Choroid plexus epithelial cell (primary cell): ENCODE results near the gene NAV1.
"Not testable (repeated sequence)": the region's sequence is repeated elsewhere in the genome, so short reads cannot be mapped to it uniquely, and the experiment has no call there.

ENCODE experiments used
- DNase-seq: peaks from one replicate; pipeline ENCODE4 v3.0.0-alpha.2; 2010; ENCODE audit warnings: low read depth
- H3K4me3 ChIP-seq: 2 replicates; pipeline ENCODE4 v1.5.1; 2011; ENCODE audit warnings: low read depth, mild to moderate bottlenecking, control low read depth, low read length, moderate library complexity
- CTCF ChIP-seq: conservative IDR thresholded peaks from 2 replicates; pipeline ENCODE4 v1.5.1; 2011; ENCODE audit warnings: low read depth, mild to moderate bottlenecking, control low read depth, inconsistent platforms, low read length, moderate library complexity

NAV1 gene

DNA sequence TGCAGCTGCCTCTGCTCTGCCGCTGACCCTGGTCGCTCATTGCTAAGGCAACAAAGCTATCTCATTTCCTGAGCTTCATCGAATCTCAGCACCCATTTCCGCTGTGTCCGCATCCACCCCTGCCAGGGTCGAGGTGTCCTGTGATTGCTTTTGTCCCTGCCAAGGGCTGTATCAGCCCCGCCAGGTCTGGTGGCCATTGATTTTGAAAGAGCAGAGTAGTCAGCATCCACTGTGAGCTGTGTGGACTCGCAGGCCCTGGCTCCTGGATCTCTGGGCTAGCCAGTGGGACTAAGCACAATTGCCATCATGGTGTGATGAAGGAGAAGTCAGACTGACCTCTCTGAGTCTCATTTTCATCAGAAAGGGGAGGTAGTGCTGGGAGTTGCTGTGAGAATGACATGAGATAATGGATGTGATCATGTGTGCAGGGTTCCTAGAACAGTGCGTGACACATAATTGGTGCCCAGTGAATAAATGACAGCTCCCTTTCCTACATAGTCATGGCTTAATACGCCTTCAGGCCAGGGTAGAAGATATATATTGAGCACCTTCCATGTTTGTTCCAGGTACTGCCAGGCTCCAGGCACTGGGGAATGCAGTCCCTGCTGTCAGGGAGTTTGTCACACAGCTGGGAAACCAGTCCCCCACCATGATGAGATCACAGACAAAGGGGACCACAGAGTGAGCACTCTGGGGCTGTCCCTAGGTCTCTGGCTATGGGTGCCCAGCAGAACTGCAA lies 32.1 kb downstream of the NAV1 start:
- no peak overlapping the region for H3K4me3 ChIP-seq
- no peak for TF ChIP-seq CTCF
- DNase-seq, result no peak

DNA sequence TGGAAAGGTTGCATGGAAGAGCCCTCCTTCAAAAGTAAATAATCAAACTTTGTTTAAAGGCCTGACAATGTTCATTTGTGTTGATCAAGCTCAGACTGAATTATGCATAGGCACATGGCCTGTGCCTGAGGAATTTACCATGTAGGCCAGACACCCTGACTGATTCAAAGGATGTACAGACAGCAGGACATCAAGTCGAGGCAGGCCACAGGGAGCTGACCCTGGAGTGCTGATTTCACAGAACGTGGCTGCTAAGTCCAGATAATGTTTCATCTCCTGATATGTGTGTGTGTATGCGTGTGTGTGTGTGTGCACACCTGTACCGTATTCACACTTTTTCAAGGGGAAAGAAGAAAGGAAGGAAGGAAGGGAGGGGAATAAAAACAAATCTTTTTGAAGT lies 34.1 kb downstream of the NAV1 start:
- H3K4me3 ChIP-seq, result no peak overlapping the region
- no peak for TF ChIP-seq CTCF
- DNase-seq, result no peak

DNA sequence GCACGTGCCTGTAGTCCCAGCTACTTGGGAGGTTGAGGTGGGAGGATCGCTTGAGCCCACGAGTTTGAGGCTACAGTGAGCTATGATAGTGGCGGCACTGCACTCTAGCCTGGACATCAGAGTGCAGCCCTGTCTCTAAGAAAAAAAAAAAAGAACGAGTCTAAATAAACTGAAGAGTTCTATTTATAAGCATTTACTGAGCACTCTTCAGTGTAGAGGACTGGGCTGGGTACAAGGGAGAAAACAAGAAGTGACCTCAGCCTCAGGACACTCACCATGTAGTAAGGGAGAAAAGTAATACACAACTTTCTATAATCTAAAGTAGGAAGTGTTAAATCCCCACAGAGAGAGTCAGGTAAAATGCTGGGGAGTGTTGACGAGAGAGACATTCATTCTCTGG lies 35.0 kb downstream of the NAV1 start:
- no peak for TF ChIP-seq CTCF
- DNase-seq, result no peak
- no peak overlapping the region for H3K4me3 ChIP-seq

DNA sequence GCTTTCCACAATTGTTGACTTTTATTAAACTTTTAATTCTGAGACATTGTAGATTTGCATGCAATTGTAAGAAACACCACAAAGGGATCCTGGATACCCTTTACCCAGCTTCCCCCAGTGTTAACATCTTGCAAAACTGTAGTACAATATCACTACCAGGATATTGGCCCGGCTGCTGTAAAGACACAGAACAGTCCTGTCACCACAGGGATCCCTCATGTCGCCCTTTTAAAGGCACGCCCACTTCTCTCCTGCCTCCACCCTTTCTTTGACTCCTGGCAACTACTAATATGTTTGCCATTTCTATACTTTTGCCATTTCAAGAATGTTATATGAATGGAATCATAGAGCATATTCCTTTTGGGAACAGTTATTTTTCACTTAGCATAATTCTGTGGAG lies 37.0 kb downstream of the NAV1 start:
- DNase-seq, result no peak
- H3K4me3 ChIP-seq, result no peak overlapping the region
- no peak for TF ChIP-seq CTCF

DNA sequence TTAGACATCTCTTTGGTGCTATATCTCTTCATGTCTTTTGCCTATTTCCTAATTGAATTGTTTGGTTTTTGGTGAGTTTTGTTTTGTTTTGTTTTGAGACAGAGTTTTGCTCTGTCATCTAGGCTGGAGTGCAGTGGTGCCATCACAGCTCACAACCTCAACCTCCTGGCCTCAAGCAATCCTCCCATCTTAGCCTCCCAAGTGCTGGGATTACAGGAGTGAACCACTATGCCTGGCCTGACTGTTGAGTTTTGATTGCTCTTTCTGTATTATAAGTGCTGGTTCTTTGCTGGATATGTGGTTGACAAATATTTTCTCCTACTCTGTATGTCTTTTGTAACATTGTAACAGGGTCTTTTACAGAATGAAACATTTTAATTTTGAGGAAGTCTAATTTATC lies 38.0 kb downstream of the NAV1 start:
- no peak for TF ChIP-seq CTCF
- no peak for DNase-seq
- H3K4me3 ChIP-seq, result no peak overlapping the region

DNA sequence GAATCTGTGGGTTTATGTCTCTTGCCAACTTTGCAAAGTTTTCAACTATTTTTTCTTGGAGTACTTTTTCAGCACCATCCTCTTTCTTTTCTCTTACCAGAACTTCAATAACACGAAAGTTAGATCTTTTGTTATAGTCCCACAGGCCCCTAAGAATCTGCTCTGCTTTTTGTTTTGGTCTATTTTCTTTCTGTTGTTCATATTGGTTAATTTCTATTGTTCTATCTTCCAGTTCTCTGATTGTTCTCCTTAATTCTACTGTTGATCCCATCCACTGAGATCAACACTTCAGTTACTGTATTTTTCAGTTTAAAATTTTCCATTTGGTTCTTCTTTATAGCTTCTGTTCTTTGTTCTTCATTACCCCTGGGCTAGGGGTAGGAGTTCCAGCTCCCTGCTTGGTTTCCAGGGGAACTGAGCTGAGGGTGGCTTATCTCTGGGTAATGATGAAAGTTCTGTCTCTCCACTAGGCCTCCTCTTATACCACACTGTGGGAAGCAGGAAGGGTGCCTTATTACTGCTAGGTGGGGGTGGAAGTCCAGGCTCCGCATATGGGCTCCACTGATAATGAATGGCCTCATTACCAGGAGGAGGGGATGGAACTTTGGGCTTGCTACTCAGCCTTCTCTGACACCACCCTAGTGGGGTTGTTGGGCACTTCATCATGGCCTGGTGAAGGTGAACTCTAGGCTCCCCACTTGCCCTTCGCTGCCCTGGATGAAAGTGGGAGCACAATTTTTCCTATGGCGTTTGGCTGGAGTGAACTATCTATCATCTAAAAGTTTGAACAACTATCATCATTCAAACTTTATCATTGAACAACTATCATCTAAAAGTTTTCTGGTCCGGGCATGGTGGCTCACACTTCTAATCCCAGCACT lies 39.3 kb downstream of the NAV1 start:
- no peak for TF ChIP-seq CTCF
- no peak for DNase-seq
- H3K4me3 ChIP-seq, result no peak overlapping the region

GRCh38 chr1:201581371-201581770 lies 42.4 kb downstream of the NAV1 start:
- DNase-seq, result not testable (repeated sequence)

More at GRCh38 chr1:201581371-201581770, 42.4 kb downstream of the NAV1 start:
- H3K4me3 ChIP-seq, result not testable (repeated sequence)
